ENCODE data around the gene CTDSPL. TPM values are rescaled to one million over a fixed set of nuclear protein-coding genes. Genes with fewer than 3 reads are reported as not detected.

Gene CTDSPL
- total and polyA plus RNA-seq, 2 of the 13 experiments (the other 11 are each of a cell fraction or from before 2014, with no cell fraction given): 26.1 to 142 TPM

DNA sequence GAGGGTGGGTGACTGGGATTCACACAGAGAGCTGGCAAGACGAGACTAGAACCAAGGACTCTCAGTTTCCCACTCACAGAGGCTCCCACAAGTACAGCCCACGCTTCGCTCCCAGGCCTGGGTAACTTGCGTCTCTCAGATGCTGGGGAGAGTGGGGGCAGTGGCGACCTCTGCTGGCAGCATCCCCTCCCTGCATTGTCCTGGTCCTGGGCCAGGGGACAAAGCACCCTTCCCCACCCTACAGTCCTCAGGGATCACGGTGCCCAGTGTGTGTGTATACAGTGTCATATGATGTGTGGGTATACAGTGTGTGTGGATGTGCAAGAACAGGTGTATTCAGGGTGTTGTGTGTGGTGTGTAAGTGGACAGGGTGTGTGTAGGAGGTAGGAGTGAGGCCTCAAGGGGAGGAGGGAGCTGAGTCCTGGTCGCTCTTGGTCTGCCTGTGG lies 141.7 kb downstream of the CTDSPL start (continued):
- TF ChIP-seq, protein P1, sequence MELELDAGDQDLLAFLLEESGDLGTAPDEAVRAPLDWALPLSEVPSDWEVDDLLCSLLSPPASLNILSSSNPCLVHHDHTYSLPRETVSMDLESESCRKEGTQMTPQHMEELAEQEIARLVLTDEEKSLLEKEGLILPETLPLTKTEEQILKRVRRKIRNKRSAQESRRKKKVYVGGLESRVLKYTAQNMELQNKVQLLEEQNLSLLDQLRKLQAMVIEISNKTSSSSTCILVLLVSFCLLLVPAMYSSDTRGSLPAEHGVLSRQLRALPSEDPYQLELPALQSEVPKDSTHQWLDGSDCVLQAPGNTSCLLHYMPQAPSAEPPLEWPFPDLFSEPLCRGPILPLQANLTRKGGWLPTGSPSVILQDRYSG (CRISPR knock-in tag; IDR thresholded peaks at IDR 0.05): no peak
- TF ChIP-seq STAG1 (CRISPR knock-in tag; IDR thresholded peaks at IDR 0.05) (peak; percentile 83), SALL1 (CRISPR knock-in tag; IDR thresholded peaks at IDR 0.05) (peak; percentile 44; the same call in 1 of the 2 replicates), TRIM24 (CRISPR knock-in tag; IDR thresholded peaks at IDR 0.05) (no peak), DPF2 (CRISPR knock-in tag; IDR thresholded peaks at IDR 0.05; ENCODE audit: borderline replicate concordance, low read depth) (0 out of 2 replicates have a peak, but pooled peaks have one; percentile 14), ZMYM4 (CRISPR knock-in tag; IDR thresholded peaks at IDR 0.05) (peak; percentile 49; the same call in 1 of the 2 replicates), ERF (CRISPR knock-in tag; IDR thresholded peaks at IDR 0.05) (peak; percentile 10; the same call in 1 of the 2 replicates), ZSCAN29 (CRISPR knock-in tag; conservative IDR thresholded peaks at IDR 0.05) (no peak), TEAD3 (CRISPR knock-in tag; optimal IDR thresholded peaks at IDR 0.05; ENCODE audit: borderline replicate concordance) (peak; percentile 45), ZNF567 (CRISPR knock-in tag; IDR thresholded peaks at IDR 0.05; ENCODE audit: borderline replicate concordance) (peak; percentile 37; the same call in 1 of the 2 replicates), SETDB1 (CRISPR knock-in tag; IDR thresholded peaks at IDR 0.05; ENCODE audit: borderline replicate concordance) (no peak), ZNF543 (CRISPR knock-in tag; IDR thresholded peaks at IDR 0.05) (no peak), ZNF792 (CRISPR knock-in tag; IDR thresholded peaks at IDR 0.05) (no peak), WIZ (CRISPR knock-in tag; IDR thresholded peaks at IDR 0.05) (no peak), RBM22 (optimal IDR thresholded peaks at IDR 0.05; ENCODE audit: low read length) (no peak)
- TF ChIP-seq, protein P2, sequence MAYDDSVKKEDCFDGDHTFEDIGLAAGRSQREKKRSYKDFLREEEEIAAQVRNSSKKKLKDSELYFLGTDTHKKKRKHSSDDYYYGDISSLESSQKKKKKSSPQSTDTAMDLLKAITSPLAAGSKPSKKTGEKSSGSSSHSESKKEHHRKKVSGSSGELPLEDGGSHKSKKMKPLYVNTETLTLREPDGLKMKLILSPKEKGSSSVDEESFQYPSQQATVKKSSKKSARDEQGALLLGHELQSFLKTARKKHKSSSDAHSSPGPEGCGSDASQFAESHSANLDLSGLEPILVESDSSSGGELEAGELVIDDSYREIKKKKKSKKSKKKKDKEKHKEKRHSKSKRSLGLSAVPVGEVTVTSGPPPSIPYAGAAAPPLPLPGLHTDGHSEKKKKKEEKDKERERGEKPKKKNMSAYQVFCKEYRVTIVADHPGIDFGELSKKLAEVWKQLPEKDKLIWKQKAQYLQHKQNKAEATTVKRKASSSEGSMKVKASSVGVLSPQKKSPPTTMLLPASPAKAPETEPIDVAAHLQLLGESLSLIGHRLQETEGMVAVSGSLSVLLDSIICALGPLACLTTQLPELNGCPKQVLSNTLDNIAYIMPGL (CRISPR knock-in tag; IDR thresholded peaks at IDR 0.05; ENCODE audit: borderline replicate concordance in 1 of 2, low read depth in 1 of 2): peak; percentile 59 to 87; a peak in 3 of 4 replicates
- TF ChIP-seq, protein P3, sequence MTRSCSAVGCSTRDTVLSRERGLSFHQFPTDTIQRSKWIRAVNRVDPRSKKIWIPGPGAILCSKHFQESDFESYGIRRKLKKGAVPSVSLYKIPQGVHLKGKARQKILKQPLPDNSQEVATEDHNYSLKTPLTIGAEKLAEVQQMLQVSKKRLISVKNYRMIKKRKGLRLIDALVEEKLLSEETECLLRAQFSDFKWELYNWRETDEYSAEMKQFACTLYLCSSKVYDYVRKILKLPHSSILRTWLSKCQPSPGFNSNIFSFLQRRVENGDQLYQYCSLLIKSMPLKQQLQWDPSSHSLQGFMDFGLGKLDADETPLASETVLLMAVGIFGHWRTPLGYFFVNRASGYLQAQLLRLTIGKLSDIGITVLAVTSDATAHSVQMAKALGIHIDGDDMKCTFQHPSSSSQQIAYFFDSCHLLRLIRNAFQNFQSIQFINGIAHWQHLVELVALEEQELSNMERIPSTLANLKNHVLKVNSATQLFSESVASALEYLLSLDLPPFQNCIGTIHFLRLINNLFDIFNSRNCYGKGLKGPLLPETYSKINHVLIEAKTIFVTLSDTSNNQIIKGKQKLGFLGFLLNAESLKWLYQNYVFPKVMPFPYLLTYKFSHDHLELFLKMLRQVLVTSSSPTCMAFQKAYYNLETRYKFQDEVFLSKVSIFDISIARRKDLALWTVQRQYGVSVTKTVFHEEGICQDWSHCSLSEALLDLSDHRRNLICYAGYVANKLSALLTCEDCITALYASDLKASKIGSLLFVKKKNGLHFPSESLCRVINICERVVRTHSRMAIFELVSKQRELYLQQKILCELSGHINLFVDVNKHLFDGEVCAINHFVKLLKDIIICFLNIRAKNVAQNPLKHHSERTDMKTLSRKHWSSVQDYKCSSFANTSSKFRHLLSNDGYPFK (CRISPR knock-in tag; IDR thresholded peaks at IDR 0.05; ENCODE audit: borderline replicate concordance): peak; percentile 52; the same call in 1 of the 2 replicates
- TF ChIP-seq, protein P4, sequence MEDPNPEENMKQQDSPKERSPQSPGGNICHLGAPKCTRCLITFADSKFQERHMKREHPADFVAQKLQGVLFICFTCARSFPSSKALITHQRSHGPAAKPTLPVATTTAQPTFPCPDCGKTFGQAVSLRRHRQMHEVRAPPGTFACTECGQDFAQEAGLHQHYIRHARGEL (CRISPR knock-in tag; IDR thresholded peaks at IDR 0.05): no peak
- TF ChIP-seq, protein P5, sequence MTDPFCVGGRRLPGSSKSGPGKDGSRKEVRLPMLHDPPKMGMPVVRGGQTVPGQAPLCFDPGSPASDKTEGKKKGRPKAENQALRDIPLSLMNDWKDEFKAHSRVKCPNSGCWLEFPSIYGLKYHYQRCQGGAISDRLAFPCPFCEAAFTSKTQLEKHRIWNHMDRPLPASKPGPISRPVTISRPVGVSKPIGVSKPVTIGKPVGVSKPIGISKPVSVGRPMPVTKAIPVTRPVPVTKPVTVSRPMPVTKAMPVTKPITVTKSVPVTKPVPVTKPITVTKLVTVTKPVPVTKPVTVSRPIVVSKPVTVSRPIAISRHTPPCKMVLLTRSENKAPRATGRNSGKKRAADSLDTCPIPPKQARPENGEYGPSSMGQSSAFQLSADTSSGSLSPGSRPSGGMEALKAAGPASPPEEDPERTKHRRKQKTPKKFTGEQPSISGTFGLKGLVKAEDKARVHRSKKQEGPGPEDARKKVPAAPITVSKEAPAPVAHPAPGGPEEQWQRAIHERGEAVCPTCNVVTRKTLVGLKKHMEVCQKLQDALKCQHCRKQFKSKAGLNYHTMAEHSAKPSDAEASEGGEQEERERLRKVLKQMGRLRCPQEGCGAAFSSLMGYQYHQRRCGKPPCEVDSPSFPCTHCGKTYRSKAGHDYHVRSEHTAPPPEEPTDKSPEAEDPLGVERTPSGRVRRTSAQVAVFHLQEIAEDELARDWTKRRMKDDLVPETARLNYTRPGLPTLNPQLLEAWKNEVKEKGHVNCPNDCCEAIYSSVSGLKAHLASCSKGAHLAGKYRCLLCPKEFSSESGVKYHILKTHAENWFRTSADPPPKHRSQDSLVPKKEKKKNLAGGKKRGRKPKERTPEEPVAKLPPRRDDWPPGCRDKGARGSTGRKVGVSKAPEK (CRISPR knock-in tag; IDR thresholded peaks at IDR 0.05; ENCODE audit: borderline replicate concordance): 0 out of 2 replicates have a peak, but pooled peaks have one; percentile 29
- TF ChIP-seq, protein P6, sequence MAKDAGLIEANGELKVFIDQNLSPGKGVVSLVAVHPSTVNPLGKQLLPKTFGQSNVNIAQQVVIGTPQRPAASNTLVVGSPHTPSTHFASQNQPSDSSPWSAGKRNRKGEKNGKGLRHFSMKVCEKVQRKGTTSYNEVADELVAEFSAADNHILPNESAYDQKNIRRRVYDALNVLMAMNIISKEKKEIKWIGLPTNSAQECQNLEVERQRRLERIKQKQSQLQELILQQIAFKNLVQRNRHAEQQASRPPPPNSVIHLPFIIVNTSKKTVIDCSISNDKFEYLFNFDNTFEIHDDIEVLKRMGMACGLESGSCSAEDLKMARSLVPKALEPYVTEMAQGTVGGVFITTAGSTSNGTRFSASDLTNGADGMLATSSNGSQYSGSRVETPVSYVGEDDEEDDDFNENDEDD (CRISPR knock-in tag; IDR thresholded peaks at IDR 0.05; ENCODE audit: borderline replicate concordance): no peak

All from HepG2 (cell line).